Mucosa of descending colon (tissue), 3 donors: Measurements from ENCODE around the gene GABBR2. TPM values are rescaled to one million over a fixed set of nuclear protein-coding genes. Genes with fewer than 3 reads are reported as not detected.
"Not testable (repeated sequence)": the region's sequence is repeated elsewhere in the genome, so short reads cannot be mapped to it uniquely, and the experiment has no call there.

Experiments used
- ATAC-seq: fragments of 200-7000 bp; cut with Tn5 transposase; one replicate; pipeline ENCODE4 v1.9.1; 2020; ENCODE audit warnings: mild to moderate bottlenecking, moderate library complexity
- DNase-seq, 3 donors: peaks; one replicate each; pipeline ENCODE4 v3.0.0-alpha.2; 2020
- H3K36me3 ChIP-seq: fragments of 200-600 bp; one replicate; pipeline ENCODE4 v1.8.0; 2021; ENCODE audit warnings: low read depth, mild to moderate bottlenecking
- H3K4me1 ChIP-seq: fragments of 200-600 bp; one replicate; pipeline ENCODE4 v1.8.0; 2021; ENCODE audit warnings: low read depth, mild to moderate bottlenecking
- H3K4me3 ChIP-seq: fragments of 200-600 bp; one replicate; pipeline ENCODE4 v1.8.0; 2021; ENCODE audit warnings: mild to moderate bottlenecking
- H3K9me3 ChIP-seq: fragments of 200-600 bp; one replicate; pipeline ENCODE4 v1.8.0; 2021; ENCODE audit warnings: mild to moderate bottlenecking
- intact Hi-C, 2 donors: fragments of 100-400 bp; cut with DNase I in 1 of 2; cut with micrococcal nuclease in 1 of 2; formaldehyde crosslinking; loops; one replicate each; pipeline versions ENCODE4 v1.11.0 to v1.11.1; 2022; cut with DNase I, micrococcal nuclease
- total RNA-seq, 3 donors: library from RNA; stranded (reverse); fragmentation: NEBNext Ultra II Directional in 2 of 3; extraction: Animal tissue kit (Norgen Biotek cat#: 25700) in 2 of 3; gene quantifications; one replicate each; pipeline versions ENCODE4 v1.2.1 to v1.2.4, GENCODE V29; 2021 to 2023
- TF ChIP-seq, protein P1 (sequence below): fragments of 200-600 bp; IDR thresholded peaks from one replicate; pipeline ENCODE4 v1.8.0; 2022; ENCODE audit warnings: antibody characterized with exemption, mild to moderate bottlenecking
- donor health status: DM: no; HTN: no; CAD: no; lungs with moderate emphysema.
- donor health status: DM: no; HTN: no; CAD: no.
- donor health status: DM: no; HTN: yes; CAD: no.

Gene GABBR2
- total RNA-seq, 3 donors from 2014 or later: 0.35 TPM; not detected in 2

DNA sequence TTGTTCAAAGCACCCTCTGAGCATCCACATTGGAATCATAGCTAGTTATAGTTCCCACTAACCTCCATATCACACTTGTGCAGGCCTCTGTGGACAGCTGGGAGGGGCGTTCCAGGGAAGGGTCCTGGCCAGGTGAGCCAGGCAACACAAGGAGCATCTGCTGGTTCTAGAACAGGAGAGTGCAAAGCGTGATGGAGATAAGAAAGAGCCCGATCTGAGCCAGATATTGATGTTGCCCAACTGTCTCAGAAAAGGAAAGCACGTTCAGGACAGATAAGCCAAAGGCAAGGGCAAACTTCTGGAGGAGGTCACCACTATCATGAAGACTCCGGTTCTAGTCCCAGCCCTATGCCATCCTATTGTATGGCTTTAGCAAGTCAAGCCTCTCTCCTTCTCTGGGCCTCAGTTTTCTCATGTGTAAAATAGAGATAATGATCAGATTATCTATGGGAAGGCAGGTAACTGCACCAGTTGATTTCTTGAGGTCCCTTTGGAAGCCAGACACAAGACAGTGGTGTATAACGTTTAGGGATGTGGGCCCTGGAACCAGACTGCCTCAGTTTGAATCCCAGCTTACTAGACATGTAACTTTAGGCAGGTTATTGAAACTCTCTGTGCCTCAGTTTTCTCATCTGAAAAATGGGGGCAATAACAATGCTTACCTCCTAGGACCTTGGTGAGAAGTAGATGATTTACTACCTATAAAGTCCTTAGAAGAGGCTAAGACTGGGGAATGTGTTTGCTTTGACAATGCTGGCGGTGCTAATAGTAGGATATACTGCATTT, 19.8 kb downstream of the GABBR2 start:
- TF ChIP-seq, protein P1, sequence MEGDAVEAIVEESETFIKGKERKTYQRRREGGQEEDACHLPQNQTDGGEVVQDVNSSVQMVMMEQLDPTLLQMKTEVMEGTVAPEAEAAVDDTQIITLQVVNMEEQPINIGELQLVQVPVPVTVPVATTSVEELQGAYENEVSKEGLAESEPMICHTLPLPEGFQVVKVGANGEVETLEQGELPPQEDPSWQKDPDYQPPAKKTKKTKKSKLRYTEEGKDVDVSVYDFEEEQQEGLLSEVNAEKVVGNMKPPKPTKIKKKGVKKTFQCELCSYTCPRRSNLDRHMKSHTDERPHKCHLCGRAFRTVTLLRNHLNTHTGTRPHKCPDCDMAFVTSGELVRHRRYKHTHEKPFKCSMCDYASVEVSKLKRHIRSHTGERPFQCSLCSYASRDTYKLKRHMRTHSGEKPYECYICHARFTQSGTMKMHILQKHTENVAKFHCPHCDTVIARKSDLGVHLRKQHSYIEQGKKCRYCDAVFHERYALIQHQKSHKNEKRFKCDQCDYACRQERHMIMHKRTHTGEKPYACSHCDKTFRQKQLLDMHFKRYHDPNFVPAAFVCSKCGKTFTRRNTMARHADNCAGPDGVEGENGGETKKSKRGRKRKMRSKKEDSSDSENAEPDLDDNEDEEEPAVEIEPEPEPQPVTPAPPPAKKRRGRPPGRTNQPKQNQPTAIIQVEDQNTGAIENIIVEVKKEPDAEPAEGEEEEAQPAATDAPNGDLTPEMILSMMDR: no peak
- Histone ChIP-seq H3K4me3 (no peak overlapping the region), H3K4me1 (no peaks in the 10 kb centered on the region), H3K36me3 (no peaks in the 10 kb centered on the region), H3K9me3 (no peaks in the 10 kb centered on the region)
- intact Hi-C loops: no loop called here
- DNase-seq (no peak), ATAC-seq (no peak)

DNA sequence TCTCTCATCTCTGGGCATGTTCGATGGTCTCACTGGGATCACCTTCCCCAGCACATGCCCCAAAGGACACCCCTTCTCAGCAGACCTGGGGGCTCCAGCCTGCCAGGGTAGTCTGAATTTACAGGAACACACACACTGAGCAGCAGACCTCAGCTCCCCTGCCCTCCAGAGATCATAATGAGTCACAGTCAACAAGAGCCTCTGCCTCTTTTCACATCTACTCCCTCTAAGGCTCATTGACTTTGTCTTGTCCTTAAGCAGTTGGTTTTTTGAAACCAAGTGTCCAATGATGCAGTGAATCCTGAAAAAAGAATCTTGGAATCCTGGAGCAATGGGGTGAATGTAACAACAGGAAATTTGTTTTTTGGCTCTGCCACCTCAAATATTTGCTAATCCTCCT, 20.8 kb downstream of the GABBR2 start:
- no peak overlapping the region for H3K4me3 ChIP-seq
- H3K36me3 ChIP-seq: no peaks in the 10 kb centered on the region
- no peaks in the 10 kb centered on the region for H3K9me3 ChIP-seq
- no peak for DNase-seq
- TF ChIP-seq, protein P1: no peak
- H3K4me1 ChIP-seq: no peaks in the 10 kb centered on the region
- ATAC-seq: no peak
- intact Hi-C loops: no loop called here

DNA sequence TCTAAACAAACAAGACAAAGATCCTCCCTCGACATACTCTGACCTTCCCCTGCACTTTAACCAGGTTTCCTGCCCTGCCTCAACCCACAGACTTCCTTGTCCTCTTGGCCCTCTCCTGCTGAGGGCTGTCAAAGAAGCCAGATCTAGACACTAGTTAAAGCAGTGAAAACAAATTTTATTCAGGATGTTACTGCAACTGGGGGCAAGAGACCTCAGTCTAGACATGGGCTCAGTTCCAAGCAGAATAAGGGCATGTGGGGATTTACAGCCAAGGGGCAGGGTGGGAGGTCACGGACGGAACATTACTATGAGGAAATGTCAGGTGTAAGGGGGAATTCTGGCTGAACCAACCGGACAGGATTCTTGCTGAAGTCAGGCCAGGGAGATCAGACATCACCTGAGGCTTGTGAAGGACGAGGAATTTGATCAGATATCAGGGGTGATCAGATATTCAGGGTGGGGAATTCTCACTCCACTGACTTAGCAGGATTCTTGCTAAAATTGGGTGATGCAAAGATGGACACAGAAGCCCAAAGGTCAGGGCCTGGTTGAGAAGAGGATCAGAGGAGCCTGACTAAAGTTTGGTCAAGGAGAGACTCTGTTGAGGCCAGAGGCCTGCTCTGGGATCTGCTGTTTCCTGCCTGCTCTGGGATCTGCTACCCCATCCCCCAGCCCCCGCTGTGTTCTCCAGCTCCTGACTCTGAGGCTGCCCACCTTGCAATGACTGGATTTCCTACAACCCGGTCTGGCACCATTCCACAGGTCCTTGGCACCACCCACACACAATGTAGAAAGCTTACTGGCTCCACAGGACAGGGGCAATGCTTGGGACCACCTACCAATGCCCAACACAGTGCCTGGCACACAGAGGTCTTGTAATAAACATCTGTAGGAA, 21.5 kb downstream of the GABBR2 start:
- Histone ChIP-seq H3K9me3 (no peaks in the 10 kb centered on the region), H3K4me1 (no peaks in the 10 kb centered on the region), H3K4me3 (no peak overlapping the region), H3K36me3 (no peaks in the 10 kb centered on the region)
- TF ChIP-seq, protein P1: no peak
- no peak for DNase-seq
- intact Hi-C loops: no loop called here
- ATAC-seq: no peak

DNA sequence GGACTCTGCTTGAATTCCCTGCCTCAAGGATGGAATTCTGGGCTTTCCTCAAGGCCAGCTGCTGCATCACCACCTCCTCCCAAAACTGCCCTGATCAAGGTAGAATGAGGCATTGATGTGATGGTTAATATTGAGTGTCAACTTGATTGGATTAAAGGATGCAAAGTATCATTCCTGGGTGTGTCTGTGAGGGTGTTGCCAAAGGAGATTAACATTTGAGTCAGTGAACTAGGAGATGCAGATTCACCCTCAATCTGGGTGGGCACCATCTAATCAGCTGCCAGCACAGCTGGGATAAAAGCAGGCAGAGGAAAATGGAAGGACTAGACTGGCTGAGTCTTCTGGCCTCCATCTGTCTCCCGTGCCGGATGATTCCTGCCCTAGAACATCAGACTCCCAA, 23.9 kb downstream of the GABBR2 start:
- intact Hi-C loops, H3K4me3 ChIP-seq, H3K4me1 ChIP-seq, DNase-seq, ATAC-seq, H3K9me3 ChIP-seq, H3K36me3 ChIP-seq: not testable (repeated sequence)

DNA sequence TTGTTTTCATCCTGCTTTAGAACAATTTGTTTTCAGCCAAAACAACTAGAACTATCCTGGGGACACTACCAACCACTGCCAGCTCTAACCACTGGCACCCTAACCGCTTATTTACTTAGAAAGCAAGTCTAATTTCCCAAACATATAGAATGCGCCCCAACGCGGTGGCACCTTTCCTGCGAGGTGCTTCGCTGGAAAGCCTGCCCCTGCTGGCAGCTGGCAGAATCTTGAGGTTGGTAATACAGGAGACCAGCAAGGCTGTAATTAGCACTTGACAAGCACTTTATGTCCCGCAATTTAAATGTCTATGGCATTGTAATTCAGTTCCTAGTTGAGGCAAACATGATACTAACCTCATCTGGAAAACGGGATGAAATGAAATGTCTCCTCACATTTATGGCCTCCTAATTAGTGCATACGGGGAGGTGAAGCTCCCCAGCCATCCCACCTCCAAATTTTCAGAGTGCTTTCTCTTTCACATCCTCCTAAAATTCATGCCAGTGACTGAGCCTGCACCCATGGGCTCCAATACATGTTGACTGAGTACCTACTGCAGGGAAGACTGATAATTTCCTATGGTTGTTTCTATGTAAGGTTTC, 30.4 kb downstream of the GABBR2 start:
- Histone ChIP-seq H3K36me3 (no peaks in the 10 kb centered on the region), H3K4me1 (no peaks in the 10 kb centered on the region), H3K4me3 (no peak overlapping the region), H3K9me3 (no peaks in the 10 kb centered on the region)
- ATAC-seq (no peak), DNase-seq (peak in 1 of 3 donors; percentile 14)
- TF ChIP-seq, protein P1: no peak
- intact Hi-C loops: no loop called here

DNA sequence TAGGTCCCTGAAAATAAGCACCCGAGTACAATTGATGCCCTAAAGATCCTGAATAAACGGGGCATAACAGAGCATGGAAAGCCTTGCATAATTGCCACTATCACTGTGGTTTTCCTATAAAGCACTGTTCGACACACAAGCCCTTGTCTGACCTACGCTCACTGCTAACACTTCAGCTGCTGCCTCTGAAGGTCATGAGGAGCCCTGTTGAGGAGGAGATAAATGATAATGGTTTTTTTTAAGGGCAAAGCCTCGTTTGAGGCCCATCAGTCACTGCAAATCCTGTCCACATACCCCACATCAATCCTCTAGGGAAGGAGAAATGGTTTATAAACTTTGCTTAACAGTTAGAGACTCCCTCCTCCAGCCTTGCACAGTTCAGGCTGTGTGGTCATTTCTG, 35.1 kb downstream of the GABBR2 start:
- Histone ChIP-seq H3K9me3 (no peaks in the 10 kb centered on the region), H3K4me1 (no peaks in the 10 kb centered on the region), H3K36me3 (no peaks in the 10 kb centered on the region), H3K4me3 (no peak overlapping the region)
- no peak for ATAC-seq
- intact Hi-C loops: no loop called here
- TF ChIP-seq, protein P1: no peak
- DNase-seq: no peak
